HCT116 (cell line): ENCODE data around the gene GNAS. TPM values are rescaled to one million over a fixed set of nuclear protein-coding genes. Genes with fewer than 3 reads are reported as not detected.

Experiments used
- ATAC-seq: fragments of 200-7000 bp; cut with Tn5 transposase; 2 replicates; pipeline ENCODE4 v1.9.1; 2020; ENCODE audit warnings: mild to moderate bottlenecking, moderate library complexity
- BruUV-seq: library from RNA; stranded (reverse); fragments of 400-500 nt; replicated peaks from 2 replicates; lab custom pipeline; 2021; lab: Mats Ljungman, UMichigan
- CTCF ChIA-PET: fragments of 300-600 bp; sonication (Branson Sonifier 250); formaldehyde crosslinking; loops from one replicate; lab custom pipeline; 2021; ENCODE audit warnings: antibody characterized with exemption; lab: Charles Lee
- POLR2A ChIA-PET: fragments of 300-600, 350-600 bp; sonication (Branson Sonifier 250); formaldehyde crosslinking; loops from one replicate; lab custom pipeline; 2021; ENCODE audit warnings: antibody characterized with exemption; lab: Charles Lee
- RAD21 ChIA-PET, 2 experiments: fragments of 300-600 bp; sonication (Branson Sonifier 250); formaldehyde crosslinking; loops; one replicate each; lab custom pipeline; 2023; ENCODE audit warnings: low total read pairs in 2 of 2; ENCODE audit not compliant: uncharacterized antibody in 2 of 2, unreplicated experiment in 2 of 2, low non-redundant PET in 1 of 2; lab: Charles Lee
- DNase-seq: peaks from one replicate; pipeline ENCODE4 v3.0.0-alpha.2; 2010; ENCODE audit warnings: low read depth, low spot score
- H2AFZ ChIP-seq: fragments of 200-600 bp; shearing (Covaris generic), sonication (generic); 2 replicates; pipeline ENCODE4 v1.6.1; 2017; ENCODE audit warnings: low read depth, mixed run types, mixed read lengths, antibody characterized with exemption, low read length; ENCODE audit not compliant: poor library complexity, severe bottlenecking
- H3K27ac ChIP-seq: 2 replicates; pipeline ENCODE4 v1.5.1; 2012; ENCODE audit warnings: low read depth, low read length
- H3K27me3 ChIP-seq: fragments of 200-600 bp; sonication (generic); 2 replicates; pipeline ENCODE4 v1.6.1; 2016; ENCODE audit warnings: mixed run types, low read length, mixed read lengths; ENCODE audit not compliant: insufficient read depth
- H3K36me3 ChIP-seq, 2 experiments: fragments of 200-500 bp in 1 of 2; fragments of 200-600 bp in 1 of 2; sonication (Bioruptor generic) in 1 of 2; sonication (generic) in 1 of 2; 2 replicates each; pipeline versions ENCODE4 v1.5.1 to v1.6.1; 2014 to 2016; ENCODE audit warnings: low read length in 2 of 2, inconsistent platforms in 1 of 2, mixed read lengths in 1 of 2, mixed run types in 1 of 2; ENCODE audit not compliant: insufficient read depth in 2 of 2, control insufficient read depth in 1 of 2
- H3K4me1 ChIP-seq, 2 experiments: fragments of 200-600 bp in 1 of 2; sonication (generic) in 1 of 2; 2 replicates each; pipeline versions ENCODE4 v1.5.1 to v1.6.1; 2012 to 2017; ENCODE audit warnings: low read length in 2 of 2, inconsistent platforms in 1 of 2, mild to moderate bottlenecking in 1 of 2, mixed read lengths in 1 of 2, mixed run types in 1 of 2, moderate library complexity in 1 of 2; ENCODE audit not compliant: insufficient read depth in 2 of 2, control insufficient read depth in 1 of 2
- H3K4me2 ChIP-seq: fragments of 200-600 bp; sonication (generic); 2 replicates; pipeline ENCODE4 v1.6.1; 2017; ENCODE audit warnings: mixed run types, low read length, mixed read lengths
- H3K4me3 ChIP-seq, 2 experiments: fragments of 200-600 bp in 1 of 2; sonication (generic) in 1 of 2; replicated peaks in 1 of 2; 2 replicates each; pipeline ENCODE4 v1.5.1; 2011 to 2016; ENCODE audit warnings: low read length in 2 of 2, control low read depth in 1 of 2, low read depth in 1 of 2, mild to moderate bottlenecking in 1 of 2, mixed read lengths in 1 of 2, mixed run types in 1 of 2
- H3K79me2 ChIP-seq: fragments of 200-600 bp; sonication (generic); 2 replicates; pipeline ENCODE4 v1.6.1; 2017; ENCODE audit warnings: mild to moderate bottlenecking, mixed run types, low read length, moderate library complexity, mixed read lengths; ENCODE audit not compliant: insufficient read depth
- H3K9ac ChIP-seq: fragments of 200-600 bp; sonication (generic); 2 replicates; pipeline ENCODE4 v1.6.1; 2016; ENCODE audit warnings: low read length, mixed read lengths
- H3K9me2 ChIP-seq: fragments of 200-600 bp; sonication (generic), shearing (Covaris generic); 2 replicates; pipeline ENCODE4 v1.6.1; 2017; ENCODE audit warnings: mixed run types, mild to moderate bottlenecking, moderate library complexity; ENCODE audit not compliant: insufficient read depth
- H3K9me3 ChIP-seq, 2 experiments: fragments of 200-500 bp in 1 of 2; fragments of 200-600 bp in 1 of 2; sonication (Bioruptor generic) in 1 of 2; sonication (generic) in 1 of 2; 2 replicates each; pipeline ENCODE4 v1.6.1; 2014 to 2017; ENCODE audit warnings: low read length in 2 of 2, mixed read lengths in 2 of 2, inconsistent platforms in 1 of 2, low read depth in 1 of 2, mild to moderate bottlenecking in 1 of 2, mixed run types in 1 of 2, moderate library complexity in 1 of 2; ENCODE audit not compliant: control insufficient read depth in 1 of 2, insufficient read depth in 1 of 2
- H4K20me1 ChIP-seq: fragments of 200-600 bp; sonication (generic), shearing (Covaris generic); 2 replicates; pipeline ENCODE4 v1.6.1; 2017; ENCODE audit warnings: mixed run types, mild to moderate bottlenecking, moderate library complexity; ENCODE audit not compliant: insufficient read depth
- CBX3 ChIP-seq: IDR thresholded peaks from 2 replicates; pipeline ENCODE4 v1.6.1; 2012; ENCODE audit warnings: low read depth
- EZH2 ChIP-seq: fragments of 200-600 bp; sonication (generic); IDR thresholded peaks from 2 replicates; pipeline ENCODE4 v1.6.1; 2017; ENCODE audit warnings: antibody characterized with exemption, mixed run types
- EZH2phosphoT487 ChIP-seq: fragments of 200-600 bp; IDR thresholded peaks from 2 replicates; pipeline ENCODE4 v1.6.1; 2018; ENCODE audit warnings: antibody characterized with exemption, borderline replicate concordance
- TCF7L2 ChIP-seq: IDR thresholded peaks from 2 replicates; pipeline ENCODE4 v1.7.0; 2011; ENCODE audit warnings: borderline replicate concordance, inconsistent platforms; ENCODE audit not compliant: insufficient read depth, insufficient read length; ENCODE audit errors: extremely low read depth
- ZNF274 ChIP-seq: fragments of 200-500 bp; sonication (Bioruptor generic); IDR thresholded peaks from 2 replicates; pipeline ENCODE4 v1.6.1; 2014; ENCODE audit warnings: mild to moderate bottlenecking, low read depth, low read length, inconsistent platforms
- intact Hi-C: fragments of 100-400 bp; cut with micrococcal nuclease; formaldehyde crosslinking; loops from 2 replicates; pipeline ENCODE4 v1.10.0; 2022
- total RNA-seq: library from RNA; stranded (reverse); gene quantifications from one replicate; pipeline ENCODE4 v1.2.1, GENCODE V29; 2021; ENCODE audit not compliant: unreplicated experiment
- TF ChIP-seq, protein P1 (sequence below), 3 experiments: fragments of 200-600 bp in 1 of 3; sonication (generic) in 1 of 3; IDR thresholded peaks in 2 of 3; conservative IDR thresholded peaks in 1 of 3; 2 replicates each; pipeline ENCODE4 v1.5.1; 2012 to 2017; ENCODE audit warnings: low read depth in 2 of 3, low read length in 2 of 3, antibody characterized with exemption in 1 of 3, borderline replicate concordance in 1 of 3, control low read depth in 1 of 3, mild to moderate bottlenecking in 1 of 3, mixed read lengths in 1 of 3, mixed run types in 1 of 3, moderate library complexity in 1 of 3; ENCODE audit not compliant: insufficient read depth in 1 of 3
- TF ChIP-seq, protein P2 (sequence below): IDR thresholded peaks from 2 replicates; pipeline ENCODE4 v1.6.1; 2012
- TF ChIP-seq, protein P3 (sequence below): IDR thresholded peaks from 2 replicates; pipeline ENCODE4 v1.6.1; 2012; ENCODE audit warnings: low read depth

The GNAS gene
- total RNA-seq, 1 experiment from 2014 or later = 699 TPM

DNA sequence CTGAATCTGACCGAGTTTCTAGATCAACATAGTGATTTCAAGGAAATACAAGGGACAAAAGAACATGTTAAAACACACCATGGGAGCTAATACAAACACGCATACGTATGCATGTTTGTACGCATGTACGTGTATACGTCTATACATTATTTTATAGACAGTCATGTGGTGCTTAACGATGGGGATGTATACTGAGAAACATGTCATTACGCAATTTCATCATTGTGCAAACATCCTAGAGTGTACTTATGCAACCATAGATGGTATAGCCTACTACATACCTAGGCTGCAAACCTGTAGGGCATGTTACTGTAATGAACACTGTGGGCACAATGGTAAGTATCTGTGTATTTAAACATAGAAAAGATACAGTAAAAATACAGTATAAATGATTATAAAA lies 103.6 kb downstream of the GNAS start:
- ChIA-PET POLR2A (no interaction called here), RAD21 (interaction anchor here in 1 of 2 experiments (0.6 kb wide), 1 partner anchor 161 kb away, joined by 3 read pairs; no protein-coding TSS in a partner anchor), CTCF (no interaction called here)
- no peaks in the 10 kb centered on the region for H3K79me2 ChIP-seq
- no peak overlapping the region for H3K4me2 ChIP-seq
- no peaks in the 10 kb centered on the region for H3K36me3 ChIP-seq
- H3K4me3 ChIP-seq = no peak overlapping the region
- DNase-seq (no peak), ATAC-seq (no peak)
- no peaks in the 10 kb centered on the region for H3K9me2 ChIP-seq
- intact Hi-C loops = no loop called here
- no TSS peak for BruUV-seq
- no peak overlapping the region for H2AFZ ChIP-seq
- H4K20me1 ChIP-seq = no peaks in the 10 kb centered on the region
- H3K9ac ChIP-seq = no peak overlapping the region
- H3K27me3 ChIP-seq = no peaks in the 10 kb centered on the region
- H3K27ac ChIP-seq = no peak overlapping the region
- TF ChIP-seq, protein P1, sequence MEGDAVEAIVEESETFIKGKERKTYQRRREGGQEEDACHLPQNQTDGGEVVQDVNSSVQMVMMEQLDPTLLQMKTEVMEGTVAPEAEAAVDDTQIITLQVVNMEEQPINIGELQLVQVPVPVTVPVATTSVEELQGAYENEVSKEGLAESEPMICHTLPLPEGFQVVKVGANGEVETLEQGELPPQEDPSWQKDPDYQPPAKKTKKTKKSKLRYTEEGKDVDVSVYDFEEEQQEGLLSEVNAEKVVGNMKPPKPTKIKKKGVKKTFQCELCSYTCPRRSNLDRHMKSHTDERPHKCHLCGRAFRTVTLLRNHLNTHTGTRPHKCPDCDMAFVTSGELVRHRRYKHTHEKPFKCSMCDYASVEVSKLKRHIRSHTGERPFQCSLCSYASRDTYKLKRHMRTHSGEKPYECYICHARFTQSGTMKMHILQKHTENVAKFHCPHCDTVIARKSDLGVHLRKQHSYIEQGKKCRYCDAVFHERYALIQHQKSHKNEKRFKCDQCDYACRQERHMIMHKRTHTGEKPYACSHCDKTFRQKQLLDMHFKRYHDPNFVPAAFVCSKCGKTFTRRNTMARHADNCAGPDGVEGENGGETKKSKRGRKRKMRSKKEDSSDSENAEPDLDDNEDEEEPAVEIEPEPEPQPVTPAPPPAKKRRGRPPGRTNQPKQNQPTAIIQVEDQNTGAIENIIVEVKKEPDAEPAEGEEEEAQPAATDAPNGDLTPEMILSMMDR (IDR thresholded peaks at IDR 0.05 in 2 of 3, conservative IDR thresholded peaks at IDR 0.05 in 1 of 3; ENCODE audit: borderline replicate concordance in 1 of 3, insufficient read depth in 1 of 3, low read depth in 2 of 3, low read length in 2 of 3) = no peak
- no peak for TF ChIP-seq CBX3
- TF ChIP-seq, protein P2, sequence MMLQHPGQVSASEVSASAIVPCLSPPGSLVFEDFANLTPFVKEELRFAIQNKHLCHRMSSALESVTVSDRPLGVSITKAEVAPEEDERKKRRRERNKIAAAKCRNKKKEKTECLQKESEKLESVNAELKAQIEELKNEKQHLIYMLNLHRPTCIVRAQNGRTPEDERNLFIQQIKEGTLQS = no peak
- no peak for TF ChIP-seq EZH2phosphoT487
- no peaks in the 10 kb centered on the region for H3K9me3 ChIP-seq
- H3K4me1 ChIP-seq = no peaks in the 10 kb centered on the region

DNA sequence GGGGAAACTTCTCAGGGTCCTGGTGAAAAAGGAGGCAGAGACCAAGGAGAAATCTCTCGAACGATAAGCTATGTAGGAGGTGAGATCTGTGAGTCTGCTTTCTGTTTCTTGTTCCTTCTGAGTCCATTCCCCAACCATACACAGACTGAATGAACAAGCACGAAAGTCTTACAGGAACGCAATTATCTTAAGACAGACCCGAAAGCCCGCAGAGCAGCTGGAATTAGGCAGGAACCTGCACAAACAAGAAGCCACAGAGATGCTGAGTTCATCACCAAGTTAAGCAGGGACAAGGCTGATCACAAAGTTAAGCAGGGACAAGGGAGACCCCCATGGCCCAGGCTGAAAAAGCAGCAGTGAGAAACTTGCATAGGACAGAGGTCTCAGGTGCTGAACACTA lies 107.1 kb downstream of the GNAS start:
- DNase-seq = no peak
- CTCF ChIA-PET = no interaction called here
- no peaks in the 10 kb centered on the region for H4K20me1 ChIP-seq
- BruUV-seq = no TSS peak
- RAD21 ChIA-PET = no interaction called here
- no peaks in the 10 kb centered on the region for H3K4me1 ChIP-seq
- no peak overlapping the region for H2AFZ ChIP-seq
- H3K4me2 ChIP-seq = no peak overlapping the region
- H3K9ac ChIP-seq = no peak overlapping the region
- H3K27me3 ChIP-seq = no peaks in the 10 kb centered on the region
- intact Hi-C loops = no loop called here
- no peak for TF ChIP-seq ZNF274
- no peak for TF ChIP-seq EZH2
- no peak for TF ChIP-seq CBX3
- no peak for TF ChIP-seq TCF7L2
- TF ChIP-seq, protein P3, sequence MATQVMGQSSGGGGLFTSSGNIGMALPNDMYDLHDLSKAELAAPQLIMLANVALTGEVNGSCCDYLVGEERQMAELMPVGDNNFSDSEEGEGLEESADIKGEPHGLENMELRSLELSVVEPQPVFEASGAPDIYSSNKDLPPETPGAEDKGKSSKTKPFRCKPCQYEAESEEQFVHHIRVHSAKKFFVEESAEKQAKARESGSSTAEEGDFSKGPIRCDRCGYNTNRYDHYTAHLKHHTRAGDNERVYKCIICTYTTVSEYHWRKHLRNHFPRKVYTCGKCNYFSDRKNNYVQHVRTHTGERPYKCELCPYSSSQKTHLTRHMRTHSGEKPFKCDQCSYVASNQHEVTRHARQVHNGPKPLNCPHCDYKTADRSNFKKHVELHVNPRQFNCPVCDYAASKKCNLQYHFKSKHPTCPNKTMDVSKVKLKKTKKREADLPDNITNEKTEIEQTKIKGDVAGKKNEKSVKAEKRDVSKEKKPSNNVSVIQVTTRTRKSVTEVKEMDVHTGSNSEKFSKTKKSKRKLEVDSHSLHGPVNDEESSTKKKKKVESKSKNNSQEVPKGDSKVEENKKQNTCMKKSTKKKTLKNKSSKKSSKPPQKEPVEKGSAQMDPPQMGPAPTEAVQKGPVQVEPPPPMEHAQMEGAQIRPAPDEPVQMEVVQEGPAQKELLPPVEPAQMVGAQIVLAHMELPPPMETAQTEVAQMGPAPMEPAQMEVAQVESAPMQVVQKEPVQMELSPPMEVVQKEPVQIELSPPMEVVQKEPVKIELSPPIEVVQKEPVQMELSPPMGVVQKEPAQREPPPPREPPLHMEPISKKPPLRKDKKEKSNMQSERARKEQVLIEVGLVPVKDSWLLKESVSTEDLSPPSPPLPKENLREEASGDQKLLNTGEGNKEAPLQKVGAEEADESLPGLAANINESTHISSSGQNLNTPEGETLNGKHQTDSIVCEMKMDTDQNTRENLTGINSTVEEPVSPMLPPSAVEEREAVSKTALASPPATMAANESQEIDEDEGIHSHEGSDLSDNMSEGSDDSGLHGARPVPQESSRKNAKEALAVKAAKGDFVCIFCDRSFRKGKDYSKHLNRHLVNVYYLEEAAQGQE = no peak
- TF ChIP-seq, all 23 proteins: peak for 0
- POLR2A ChIA-PET = no interaction called here
- no peaks in the 10 kb centered on the region for H3K79me2 ChIP-seq
- no peaks in the 10 kb centered on the region for H3K9me3 ChIP-seq
- no peak for ATAC-seq
- H3K27ac ChIP-seq = no peak overlapping the region
- no peaks in the 10 kb centered on the region for H3K9me2 ChIP-seq
- no peaks in the 10 kb centered on the region for H3K36me3 ChIP-seq
- no peak overlapping the region for H3K4me3 ChIP-seq
